Ishikawa (cell line): ENCODE data around the gene NUAK2.
A peak's percentile ranks its signal among the peaks of the same experiment; 100 is the strongest.

Experiments used
- CEBPB ChIP-seq: IDR thresholded peaks from 2 replicates; pipeline ENCODE4 v1.6.1; 2012
- CREB1 ChIP-seq: IDR thresholded peaks from 2 replicates; pipeline ENCODE4 v1.6.1; 2012; ENCODE audit warnings: low read depth
- EGR1 ChIP-seq: IDR thresholded peaks from 2 replicates; pipeline ENCODE4 v1.6.1; 2012
- EP300 ChIP-seq: IDR thresholded peaks from 2 replicates; pipeline ENCODE4 v1.6.1; 2012; ENCODE audit warnings: borderline replicate concordance
- FOXM1 ChIP-seq: IDR thresholded peaks from 2 replicates; pipeline ENCODE4 v1.6.1; 2012; ENCODE audit warnings: low read depth, borderline replicate concordance
- MAX ChIP-seq: IDR thresholded peaks from 2 replicates; pipeline ENCODE4 v1.6.1; 2012
- NFIC ChIP-seq: IDR thresholded peaks from 2 replicates; pipeline ENCODE4 v1.6.1; 2012
- RAD21 ChIP-seq: IDR thresholded peaks from 2 replicates; pipeline ENCODE4 v1.6.1; 2012; ENCODE audit warnings: low read depth
- REST ChIP-seq: IDR thresholded peaks from 2 replicates; pipeline ENCODE4 v1.6.1; 2012; ENCODE audit warnings: low read depth, mild to moderate bottlenecking
- TAF1 ChIP-seq: IDR thresholded peaks from 2 replicates; pipeline ENCODE4 v1.6.1; 2012; ENCODE audit warnings: low read depth, mild to moderate bottlenecking
- TCF12 ChIP-seq: IDR thresholded peaks from 2 replicates; pipeline ENCODE4 v1.6.1; 2012; ENCODE audit warnings: low read depth
- TEAD4 ChIP-seq: IDR thresholded peaks from 2 replicates; pipeline ENCODE4 v1.6.1; 2012
- USF1 ChIP-seq: IDR thresholded peaks from 2 replicates; pipeline ENCODE4 v1.6.1; 2012
- YY1 ChIP-seq: IDR thresholded peaks from 2 replicates; pipeline ENCODE4 v1.6.1; 2012; ENCODE audit warnings: low read depth
- ZBTB7A ChIP-seq: IDR thresholded peaks from 2 replicates; pipeline ENCODE4 v1.6.1; 2012; ENCODE audit warnings: low read depth

NUAK2 gene

DNA sequence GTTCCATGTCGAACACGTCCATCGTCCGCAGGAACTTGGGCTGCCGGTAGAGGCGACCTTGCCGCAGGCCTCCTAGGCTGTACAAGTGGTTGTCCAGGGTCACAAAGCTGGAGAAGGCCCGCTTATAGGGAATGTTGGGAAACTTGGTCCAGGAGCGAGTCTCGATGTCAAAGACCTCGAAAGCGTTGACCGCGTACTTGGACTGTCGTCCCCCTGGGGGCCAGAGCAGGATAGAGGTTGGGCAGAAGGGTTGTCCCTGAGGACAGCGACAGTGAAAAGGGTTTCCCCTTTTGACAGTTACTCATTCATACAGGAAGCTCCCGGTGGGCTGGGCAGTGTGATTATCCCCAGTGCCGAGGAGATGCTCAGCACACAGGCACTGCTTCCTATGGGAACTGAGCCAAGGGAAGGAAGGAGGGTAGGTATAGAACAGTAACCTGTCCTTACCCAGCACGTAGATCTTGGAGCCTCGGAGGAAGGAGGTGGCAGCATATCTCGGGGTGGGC, 17.7 kb upstream of the NUAK2 start:
- no peak for TF ChIP-seq TAF1
- TF ChIP-seq REST = no peak
- TF ChIP-seq NFIC = no peak
- TF ChIP-seq EP300 = no peak
- TF ChIP-seq MAX = no peak
- no peak for TF ChIP-seq FOXM1
- no peak for TF ChIP-seq RAD21
- TF ChIP-seq CEBPB = no peak
- TF ChIP-seq CREB1 = no peak
- TF ChIP-seq USF1 = no peak
- no peak for TF ChIP-seq ZBTB7A
- no peak for TF ChIP-seq TEAD4
- TF ChIP-seq EGR1 = no peak
- no peak for TF ChIP-seq TCF12
- TF ChIP-seq YY1 = no peak

DNA sequence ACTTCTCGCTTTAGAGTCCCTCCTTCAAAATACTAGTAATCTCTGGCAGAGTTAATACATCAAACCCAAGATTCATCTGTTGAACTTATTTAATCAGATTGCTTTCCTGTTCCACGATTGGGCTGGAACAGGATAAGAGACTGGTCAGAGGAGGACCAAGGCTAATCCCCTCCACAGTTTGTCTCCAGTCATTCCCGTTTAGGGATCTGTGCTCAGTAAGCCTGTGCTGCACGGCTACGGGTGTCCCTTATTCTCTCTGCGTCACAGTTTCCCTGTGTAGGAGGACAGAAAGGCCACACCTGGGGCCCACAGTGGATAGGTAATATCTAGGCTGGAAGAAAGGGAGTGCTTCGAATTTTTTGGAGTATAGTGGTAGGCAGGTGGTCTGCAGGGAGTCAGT, 16.5 kb upstream of the NUAK2 start:
- TF ChIP-seq EGR1 = no peak
- TF ChIP-seq ZBTB7A = no peak
- no peak for TF ChIP-seq RAD21
- TF ChIP-seq FOXM1 = no peak

DNA sequence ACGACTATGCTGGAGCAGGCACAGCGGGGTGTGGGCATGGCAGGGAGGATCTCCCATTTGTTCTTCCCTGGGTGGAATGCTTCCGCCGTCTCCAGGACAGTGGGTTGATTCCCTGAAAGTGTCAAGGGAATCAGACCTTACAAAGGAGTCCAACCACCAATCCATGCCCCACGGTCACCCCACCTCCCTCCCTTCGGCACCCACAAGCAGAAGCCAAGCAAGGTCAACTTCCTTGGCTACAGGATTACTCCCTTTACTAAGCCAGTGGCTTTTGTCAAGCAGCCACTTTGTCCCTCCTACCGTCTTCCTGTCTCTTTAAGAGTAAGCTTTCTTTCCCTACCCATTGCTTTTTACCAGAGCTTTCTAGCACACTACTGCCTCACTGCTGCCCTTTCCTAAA, 15.9 kb upstream of the NUAK2 start:
- TF ChIP-seq RAD21 (no peak), YY1 (no peak)

- TF ChIP-seq RAD21 = peak; percentile 82
- no peak for TF ChIP-seq MAX
- TF ChIP-seq FOXM1 = no peak
Measured at GRCh38 chr1:205335692-205336091, 14.1 kb upstream of the NUAK2 start.

GRCh38 chr1:205332015-205332791, 10.7 kb upstream of the NUAK2 start:
- TF ChIP-seq CREB1 = no peak
- TF ChIP-seq ZBTB7A = no peak
- no peak for TF ChIP-seq NFIC
- no peak for TF ChIP-seq EP300
- 0 out of 2 replicates have a peak, but pooled peaks have one; percentile 15 for TF ChIP-seq USF1

DNA sequence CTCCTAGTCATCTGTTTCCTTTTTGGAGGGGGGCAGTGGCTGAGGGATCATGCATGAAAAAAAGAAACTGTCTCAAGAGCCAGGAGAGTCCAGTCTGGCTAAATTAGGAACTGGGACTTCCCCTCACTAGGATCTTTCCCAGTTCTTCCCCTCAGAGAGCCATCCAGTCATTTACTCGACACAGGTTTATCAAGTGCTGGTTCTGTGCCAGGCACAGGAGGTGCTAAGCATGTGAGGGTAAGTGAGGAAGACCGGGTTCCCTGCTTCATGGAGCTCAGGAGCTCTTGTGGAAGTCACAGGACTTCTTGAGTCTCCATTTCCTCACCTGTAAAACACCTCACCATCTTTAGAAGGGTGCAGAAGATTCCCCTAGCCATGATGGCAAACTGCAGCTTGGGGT, 8.6 kb upstream of the NUAK2 start:
- no peak for TF ChIP-seq TEAD4
- no peak for TF ChIP-seq USF1
- TF ChIP-seq REST = no peak
- TF ChIP-seq RAD21 = no peak
- TF ChIP-seq FOXM1 = no peak
- no peak for TF ChIP-seq EGR1
- no peak for TF ChIP-seq NFIC
- no peak for TF ChIP-seq MAX
- no peak for TF ChIP-seq ZBTB7A
- no peak for TF ChIP-seq CEBPB
